Embryonic facial prominence (tissue), 1 donor: ENCODE results near the gene NKX3-2.

Experiments used
- DNase-seq: peaks from one replicate; pipeline ENCODE4 v3.0.0-alpha.2; 2016; ENCODE audit errors: extremely low spot score

Gene NKX3-2

GRCh38 chr4:13531625-13531998 lies 12.7 kb downstream of the NKX3-2 start:
- DNase-seq, result no peak

GRCh38 chr4:13530823-13531624 lies 13.3 kb downstream of the NKX3-2 start:
- DNase-seq, result no peak

- DNase-seq, result no peak
These were observed 15.0 kb downstream of the NKX3-2 start for GRCh38 chr4:13529128-13529919.

GRCh38 chr4:13528821-13529127 lies 15.5 kb downstream of the NKX3-2 start:
- no peak for DNase-seq

GRCh38 chr4:13527981-13528820 lies 16.1 kb downstream of the NKX3-2 start:
- no peak for DNase-seq

GRCh38 chr4:13527192-13527980 lies 16.9 kb downstream of the NKX3-2 start:
- no peak for DNase-seq

GRCh38 chr4:13526658-13527057 lies 17.6 kb downstream of the NKX3-2 start:
- DNase-seq, result no peak

- DNase-seq, result no peak
These were observed 18.6 kb downstream of the NKX3-2 start for GRCh38 chr4:13525606-13526281.

GRCh38 chr4:13524504-13525243 lies 19.6 kb downstream of the NKX3-2 start:
- DNase-seq, result no peak

GRCh38 chr4:13523591-13524503 lies 20.5 kb downstream of the NKX3-2 start:
- DNase-seq, result no peak

- no peak for DNase-seq
These were observed 21.2 kb downstream of the NKX3-2 start for GRCh38 chr4:13523105-13523477.

- DNase-seq, result no peak
These were observed 21.8 kb downstream of the NKX3-2 start for GRCh38 chr4:13522282-13523104.

- no peak for DNase-seq
These were observed 23.3 kb downstream of the NKX3-2 start for GRCh38 chr4:13521047-13521446.

GRCh38 chr4:13516315-13516860 lies 27.9 kb downstream of the NKX3-2 start:
- no peak for DNase-seq

GRCh38 chr4:13515268-13515667 lies 29.0 kb downstream of the NKX3-2 start:
- DNase-seq, result no peak

- no peak for DNase-seq
These were observed 29.6 kb downstream of the NKX3-2 start for GRCh38 chr4:13514722-13515121.

GRCh38 chr4:13511101-13511500 lies 33.2 kb downstream of the NKX3-2 start:
- DNase-seq, result no peak

GRCh38 chr4:13509442-13509841 lies 34.9 kb downstream of the NKX3-2 start:
- DNase-seq, result no peak
